GM18505 (cell line): ENCODE measurements around the gene TXNIP.

ENCODE experiments used
- ATAC-seq: cut with Tn5 transposase; IDR thresholded peaks from one replicate; pipeline ENCODE4 v1.9.1; 2021; ENCODE audit not compliant: unreplicated experiment
- POLR2A ChIP-seq: IDR thresholded peaks from 4 replicates; pipeline ENCODE4 v1.6.1; 2011; ENCODE audit warnings: borderline replicate concordance; ENCODE audit not compliant: insufficient read depth, insufficient read length; ENCODE audit errors: extremely low read depth

The TXNIP gene

GRCh38 chr1:145995148-145995881, 1.1 kb downstream of the TXNIP start:
- no peak for ATAC-seq
- peak; percentile 22 for TF ChIP-seq POLR2A

GRCh38 chr1:145994391-145995120, 1.8 kb downstream of the TXNIP start:
- ATAC-seq, result no peak
- TF ChIP-seq POLR2A, result peak; percentile 42

- no peak for ATAC-seq
- peak; percentile 49 for TF ChIP-seq POLR2A
Observed at GRCh38 chr1:145993618-145994390, 2.6 kb downstream of the TXNIP start.

- peak; percentile 3 for TF ChIP-seq POLR2A
- no peak for ATAC-seq
Observed at GRCh38 chr1:145992958-145993617, 3.3 kb downstream of the TXNIP start.

GRCh38 chr1:145992502-145992936, 3.9 kb downstream of the TXNIP start:
- no peak for ATAC-seq
- peak; percentile 16 for TF ChIP-seq POLR2A

GRCh38 chr1:145991735-145992412, 4.5 kb downstream of the TXNIP start:
- TF ChIP-seq POLR2A, result peak; percentile 72
- ATAC-seq, result no peak

GRCh38 chr1:145990249-145990855, 6.0 kb downstream of the TXNIP start:
- no peak for TF ChIP-seq POLR2A
- ATAC-seq, result no peak

- ATAC-seq, result no peak
- no peak for TF ChIP-seq POLR2A
Observed at GRCh38 chr1:145988773-145989172, 7.6 kb downstream of the TXNIP start.

GRCh38 chr1:145987926-145988325, 8.5 kb downstream of the TXNIP start:
- no peak for ATAC-seq
- TF ChIP-seq POLR2A, result no peak

- no peak for TF ChIP-seq POLR2A
- ATAC-seq, result no peak
Observed at GRCh38 chr1:145986551-145986950, 9.8 kb downstream of the TXNIP start.

- TF ChIP-seq POLR2A, result no peak
- no peak for ATAC-seq
Observed at GRCh38 chr1:145985502-145986439, 10.6 kb downstream of the TXNIP start.
